HL-60 (cell line): ENCODE results near the gene MRPL42.

Experiments
- DNase-seq, 2 experiments: peaks; one replicate each; pipeline ENCODE4 v3.0.0-alpha.2; 2010 to 2020; ENCODE audit warnings: low read depth in 1 of 2, low spot score in 1 of 2
- H3K27ac ChIP-seq: fragments of 250-450 bp; sonication (Bioruptor Pico); replicated peaks from 2 replicates; pipeline ENCODE4 v1.5.1; 2020; ENCODE audit warnings: mild to moderate bottlenecking, moderate library complexity
- H3K27me3 ChIP-seq: fragments of 250-450 bp; sonication (Bioruptor Pico); 2 replicates; pipeline ENCODE4 v1.5.1; 2021; ENCODE audit warnings: mild to moderate bottlenecking, moderate library complexity; ENCODE audit not compliant: insufficient read depth, poor library complexity, severe bottlenecking
- H3K4me3 ChIP-seq: replicated peaks from 2 replicates; pipeline ENCODE4 v1.5.1; 2011; ENCODE audit warnings: mild to moderate bottlenecking, control low read depth, low read length; ENCODE audit not compliant: insufficient read depth
- GABPA ChIP-seq: IDR thresholded peaks from 2 replicates; pipeline ENCODE4 v1.6.1; 2012; ENCODE audit warnings: low read depth
- POLR2AphosphoS5 ChIP-seq: IDR thresholded peaks from 2 replicates; pipeline ENCODE4 v1.6.1; 2012; ENCODE audit warnings: low read depth
- SPI1 ChIP-seq: IDR thresholded peaks from 2 replicates; pipeline ENCODE4 v1.6.1; 2012; ENCODE audit warnings: low read depth, mild to moderate bottlenecking, borderline replicate concordance
- TF ChIP-seq, protein P1 (sequence below): IDR thresholded peaks from 2 replicates; pipeline ENCODE4 v1.6.1; 2012; ENCODE audit warnings: low read depth; ENCODE audit not compliant: insufficient replicate concordance
- TF ChIP-seq, protein P2 (sequence below): IDR thresholded peaks from one replicate; pipeline ENCODE4 v1.5.1; 2011; ENCODE audit warnings: low read length, control low read depth, inconsistent platforms; ENCODE audit not compliant: insufficient read depth

The MRPL42 gene

GRCh38 chr12:93451423-93452158, 15.7 kb upstream of the MRPL42 start:
- H3K27me3 ChIP-seq: no peaks in the 10 kb centered on the region
- peak in 1 of 2 experiments; percentile 15 for DNase-seq
- no peak overlapping the region for H3K27ac ChIP-seq
- TF ChIP-seq, protein P1, sequence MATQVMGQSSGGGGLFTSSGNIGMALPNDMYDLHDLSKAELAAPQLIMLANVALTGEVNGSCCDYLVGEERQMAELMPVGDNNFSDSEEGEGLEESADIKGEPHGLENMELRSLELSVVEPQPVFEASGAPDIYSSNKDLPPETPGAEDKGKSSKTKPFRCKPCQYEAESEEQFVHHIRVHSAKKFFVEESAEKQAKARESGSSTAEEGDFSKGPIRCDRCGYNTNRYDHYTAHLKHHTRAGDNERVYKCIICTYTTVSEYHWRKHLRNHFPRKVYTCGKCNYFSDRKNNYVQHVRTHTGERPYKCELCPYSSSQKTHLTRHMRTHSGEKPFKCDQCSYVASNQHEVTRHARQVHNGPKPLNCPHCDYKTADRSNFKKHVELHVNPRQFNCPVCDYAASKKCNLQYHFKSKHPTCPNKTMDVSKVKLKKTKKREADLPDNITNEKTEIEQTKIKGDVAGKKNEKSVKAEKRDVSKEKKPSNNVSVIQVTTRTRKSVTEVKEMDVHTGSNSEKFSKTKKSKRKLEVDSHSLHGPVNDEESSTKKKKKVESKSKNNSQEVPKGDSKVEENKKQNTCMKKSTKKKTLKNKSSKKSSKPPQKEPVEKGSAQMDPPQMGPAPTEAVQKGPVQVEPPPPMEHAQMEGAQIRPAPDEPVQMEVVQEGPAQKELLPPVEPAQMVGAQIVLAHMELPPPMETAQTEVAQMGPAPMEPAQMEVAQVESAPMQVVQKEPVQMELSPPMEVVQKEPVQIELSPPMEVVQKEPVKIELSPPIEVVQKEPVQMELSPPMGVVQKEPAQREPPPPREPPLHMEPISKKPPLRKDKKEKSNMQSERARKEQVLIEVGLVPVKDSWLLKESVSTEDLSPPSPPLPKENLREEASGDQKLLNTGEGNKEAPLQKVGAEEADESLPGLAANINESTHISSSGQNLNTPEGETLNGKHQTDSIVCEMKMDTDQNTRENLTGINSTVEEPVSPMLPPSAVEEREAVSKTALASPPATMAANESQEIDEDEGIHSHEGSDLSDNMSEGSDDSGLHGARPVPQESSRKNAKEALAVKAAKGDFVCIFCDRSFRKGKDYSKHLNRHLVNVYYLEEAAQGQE: no peak
- TF ChIP-seq, protein P2, sequence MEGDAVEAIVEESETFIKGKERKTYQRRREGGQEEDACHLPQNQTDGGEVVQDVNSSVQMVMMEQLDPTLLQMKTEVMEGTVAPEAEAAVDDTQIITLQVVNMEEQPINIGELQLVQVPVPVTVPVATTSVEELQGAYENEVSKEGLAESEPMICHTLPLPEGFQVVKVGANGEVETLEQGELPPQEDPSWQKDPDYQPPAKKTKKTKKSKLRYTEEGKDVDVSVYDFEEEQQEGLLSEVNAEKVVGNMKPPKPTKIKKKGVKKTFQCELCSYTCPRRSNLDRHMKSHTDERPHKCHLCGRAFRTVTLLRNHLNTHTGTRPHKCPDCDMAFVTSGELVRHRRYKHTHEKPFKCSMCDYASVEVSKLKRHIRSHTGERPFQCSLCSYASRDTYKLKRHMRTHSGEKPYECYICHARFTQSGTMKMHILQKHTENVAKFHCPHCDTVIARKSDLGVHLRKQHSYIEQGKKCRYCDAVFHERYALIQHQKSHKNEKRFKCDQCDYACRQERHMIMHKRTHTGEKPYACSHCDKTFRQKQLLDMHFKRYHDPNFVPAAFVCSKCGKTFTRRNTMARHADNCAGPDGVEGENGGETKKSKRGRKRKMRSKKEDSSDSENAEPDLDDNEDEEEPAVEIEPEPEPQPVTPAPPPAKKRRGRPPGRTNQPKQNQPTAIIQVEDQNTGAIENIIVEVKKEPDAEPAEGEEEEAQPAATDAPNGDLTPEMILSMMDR: no peak
- no peak for TF ChIP-seq POLR2AphosphoS5
- no peak for TF ChIP-seq GABPA
- TF ChIP-seq SPI1: peak; percentile 42; the same call in 1 of the 2 replicates
- H3K4me3 ChIP-seq: no peak overlapping the region

DNA sequence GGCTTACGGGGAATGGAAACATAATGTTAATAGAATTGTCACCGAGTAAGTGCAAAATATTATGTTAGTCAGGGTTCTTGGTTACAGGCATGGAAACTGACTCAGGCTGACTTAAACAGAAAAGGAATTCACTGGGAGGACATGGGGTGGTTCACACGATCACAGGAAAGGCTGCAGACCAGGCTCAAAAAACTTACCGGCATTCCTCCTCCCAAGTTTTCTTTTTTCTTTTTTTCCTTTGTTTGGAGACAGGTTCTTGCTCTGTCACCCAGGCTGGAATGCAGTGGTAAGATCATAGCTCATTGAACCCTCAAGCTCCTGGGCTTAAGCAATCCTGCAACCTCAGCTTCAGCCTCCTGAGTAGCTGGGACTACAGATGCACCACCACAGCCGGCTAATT, 13.7 kb upstream of the MRPL42 start:
- H3K27me3 ChIP-seq: no peaks in the 10 kb centered on the region
- no peak overlapping the region for H3K27ac ChIP-seq
- no peak for DNase-seq
- TF ChIP-seq SPI1 (no peak), GABPA (no peak), POLR2AphosphoS5 (no peak)
- TF ChIP-seq, protein P2: no peak
- TF ChIP-seq, protein P1: no peak
- no peak overlapping the region for H3K4me3 ChIP-seq

GRCh38 chr12:93456077-93456476, 11.2 kb upstream of the MRPL42 start:
- TF ChIP-seq, protein P2: no peak
- no peak for DNase-seq
- no peaks in the 10 kb centered on the region for H3K27me3 ChIP-seq

GRCh38 chr12:93459097-93459496, 8.2 kb upstream of the MRPL42 start:
- no peak for DNase-seq
- Histone ChIP-seq H3K27ac (no peak overlapping the region), H3K4me3 (no peak overlapping the region), H3K27me3 (no peaks in the 10 kb centered on the region)
- TF ChIP-seq SPI1 (no peak), GABPA (no peak), POLR2AphosphoS5 (no peak)
- TF ChIP-seq, protein P2: no peak
- TF ChIP-seq, protein P1: no peak

More at GRCh38 chr12:93456077-93456476, 11.2 kb upstream of the MRPL42 start:
- Histone ChIP-seq H3K27ac (no peak overlapping the region), H3K4me3 (no peak overlapping the region)
